GM08714 (cell line): ENCODE results near the gene ADPGK.

ENCODE experiments used
- H3K4me3 ChIP-seq: fragments of 200-500 bp; sonication (Bioruptor generic); 2 replicates; pipeline ENCODE4 v1.5.1; 2014; ENCODE audit warnings: mild to moderate bottlenecking, low read length, inconsistent platforms
- ZNF274 ChIP-seq: IDR thresholded peaks from 2 replicates; pipeline ENCODE4 v1.6.1; 2012; ENCODE audit warnings: mild to moderate bottlenecking, low read depth, low read length

ADPGK gene

GRCh38 chr15:72797834-72798233 lies 14.3 kb upstream of the ADPGK start:
- TF ChIP-seq ZNF274 = no peak

GRCh38 chr15:72797338-72797689 lies 13.8 kb upstream of the ADPGK start:
- H3K4me3 ChIP-seq = peak overlapping the region; percentile 60; the same call in 1 of the 2 replicates
- no peak for TF ChIP-seq ZNF274

More at GRCh38 chr15:72797834-72798233, 14.3 kb upstream of the ADPGK start:
- H3K4me3 ChIP-seq = no peak overlapping the region

DNA sequence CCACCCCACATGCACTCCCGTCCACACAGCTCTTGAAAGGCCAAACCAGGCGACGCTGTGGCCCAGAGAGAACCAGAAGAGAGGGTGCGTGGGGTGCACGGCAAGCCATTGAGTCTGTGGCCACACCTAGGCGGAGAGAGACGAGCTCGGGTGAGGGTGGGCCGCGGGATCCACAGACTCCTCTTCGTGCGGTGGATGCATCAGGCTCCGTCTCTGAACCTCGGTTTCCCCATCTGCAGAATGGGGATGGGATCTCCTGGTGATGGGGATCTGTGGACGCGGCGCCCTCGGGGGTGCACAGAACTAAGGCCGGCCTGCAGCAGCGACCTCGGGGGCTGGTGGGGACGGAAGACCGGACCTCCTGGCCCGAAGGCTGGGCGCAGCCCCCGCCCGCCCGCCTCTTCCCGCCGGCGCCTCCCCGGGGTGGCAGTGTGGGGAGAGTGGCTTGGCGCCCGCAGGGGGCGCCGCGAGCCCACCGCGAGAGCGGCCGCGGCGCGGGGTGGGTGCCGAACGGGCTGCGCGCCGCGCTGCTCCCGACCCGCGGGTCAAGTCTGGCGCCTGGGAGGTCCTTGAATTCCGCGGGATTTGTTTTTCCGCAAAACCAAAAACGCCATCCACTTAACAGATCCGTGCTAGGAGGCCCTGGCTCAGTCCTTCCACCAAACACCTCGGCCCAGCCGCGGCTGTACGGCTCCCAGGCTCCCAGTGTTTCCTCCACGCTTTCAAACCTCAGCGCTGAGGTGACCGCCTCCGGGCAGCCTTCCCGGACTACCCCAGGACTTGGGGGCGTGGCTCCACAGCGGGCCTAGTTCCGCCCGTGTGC lies 13.2 kb upstream of the ADPGK start:
- H3K4me3 ChIP-seq = peak overlapping the region; percentile 60
- no peak for TF ChIP-seq ZNF274

DNA sequence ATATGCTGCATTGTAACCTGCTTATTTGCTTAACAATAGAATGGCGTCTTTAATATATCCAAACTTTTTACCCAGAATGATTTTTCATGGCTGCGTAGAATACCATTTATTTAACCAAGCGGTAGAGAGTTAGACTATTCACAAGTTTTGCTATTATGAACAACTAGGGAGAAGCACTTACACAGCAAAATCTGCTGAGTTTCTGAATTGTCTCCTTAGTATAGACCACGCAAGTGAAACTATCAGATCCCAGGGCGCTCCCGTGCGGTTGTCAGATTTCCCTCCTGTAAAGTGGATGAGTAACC lies 12.6 kb upstream of the ADPGK start:
- no peak overlapping the region; the same call in 1 of the 2 replicates for H3K4me3 ChIP-seq
- no peak for TF ChIP-seq ZNF274

- no peak overlapping the region for H3K4me3 ChIP-seq
- no peak for TF ChIP-seq ZNF274
These were observed 10.5 kb upstream of the ADPGK start for GRCh38 chr15:72793766-72794660.

DNA sequence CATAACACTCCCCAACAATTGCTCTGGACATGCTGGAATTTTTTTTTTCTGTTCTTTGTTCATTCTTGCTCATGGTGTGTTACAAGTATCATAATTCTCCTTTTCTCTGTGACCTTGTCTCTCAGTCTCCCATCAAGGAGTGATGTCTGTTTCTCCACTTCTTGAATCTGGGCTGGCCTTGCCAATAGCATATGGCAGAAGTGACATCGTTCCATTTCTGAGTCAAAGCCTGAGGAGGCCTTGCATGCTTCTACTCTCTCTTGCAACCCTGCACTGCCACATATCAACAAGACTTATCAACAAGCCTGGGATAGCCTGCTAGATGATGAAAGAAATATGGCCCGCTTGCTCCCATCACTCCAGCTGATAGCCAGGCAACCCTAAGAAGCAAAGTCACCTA lies 8.9 kb upstream of the ADPGK start:
- no peak for TF ChIP-seq ZNF274
- H3K4me3 ChIP-seq = no peak overlapping the region

DNA sequence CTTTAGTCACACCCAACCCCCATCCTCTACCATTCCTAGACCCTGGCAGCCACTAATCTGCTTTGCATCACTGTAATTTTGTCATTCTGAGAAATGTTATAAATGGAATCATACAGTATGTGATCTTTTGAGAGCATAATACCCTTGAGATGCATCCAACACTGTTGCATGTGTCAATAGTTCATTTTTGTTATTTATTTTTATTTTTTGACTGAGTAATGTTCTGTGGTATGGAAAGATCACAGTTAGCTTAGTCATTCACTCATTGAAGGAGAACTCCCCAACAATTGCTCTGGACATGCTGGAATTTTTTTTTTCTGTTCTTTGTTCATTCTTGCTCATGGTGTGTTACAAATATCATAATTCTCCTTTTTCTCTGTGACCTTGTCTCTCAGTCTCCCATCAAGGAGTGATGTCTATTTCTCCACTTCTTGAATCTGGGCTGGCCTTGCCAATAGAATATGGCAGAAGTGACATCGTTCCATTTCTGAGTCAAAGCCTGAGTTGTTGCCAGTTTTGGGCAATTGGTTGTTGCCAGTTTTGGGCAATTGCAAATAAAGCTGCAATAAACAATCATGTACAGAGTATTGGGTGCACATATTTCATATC lies 6.8 kb upstream of the ADPGK start:
- no peak for TF ChIP-seq ZNF274
- no peak overlapping the region for H3K4me3 ChIP-seq

GRCh38 chr15:72787526-72787925 lies 4.0 kb upstream of the ADPGK start:
- H3K4me3 ChIP-seq = no peak overlapping the region
- no peak for TF ChIP-seq ZNF274

DNA sequence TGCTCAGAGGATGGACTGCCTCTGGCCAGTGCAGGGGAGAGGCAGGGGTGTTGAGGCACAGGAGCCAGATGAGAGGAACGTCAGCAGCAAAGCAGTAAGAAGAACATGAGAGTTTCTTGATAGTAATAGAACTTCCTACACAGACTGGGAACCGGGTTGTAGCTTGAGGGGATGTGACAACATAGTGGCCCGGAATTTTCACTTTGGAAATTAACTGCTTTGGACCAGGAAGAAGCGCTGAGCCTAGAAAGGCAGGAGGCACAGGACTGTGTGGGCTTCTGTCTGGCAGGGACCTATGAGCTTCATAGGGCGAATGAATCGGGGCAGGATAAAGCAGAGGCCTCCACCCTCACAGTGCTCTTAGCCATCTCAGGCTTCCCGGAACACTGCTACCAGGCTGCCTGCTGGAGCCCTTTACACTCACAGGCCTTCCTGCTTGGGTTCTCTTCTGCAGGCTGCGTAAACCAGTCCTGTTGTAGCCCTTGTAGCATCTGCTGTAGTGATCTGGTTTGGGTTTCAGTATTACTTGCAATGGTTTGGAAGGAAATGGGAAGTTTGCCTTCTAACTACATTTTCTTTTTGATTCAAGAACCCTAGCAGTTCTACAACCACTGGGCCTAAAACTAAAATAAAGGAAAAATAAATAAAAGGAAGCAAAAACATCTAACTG lies 3.3 kb upstream of the ADPGK start:
- no peak for TF ChIP-seq ZNF274
- H3K4me3 ChIP-seq = no peak overlapping the region

DNA sequence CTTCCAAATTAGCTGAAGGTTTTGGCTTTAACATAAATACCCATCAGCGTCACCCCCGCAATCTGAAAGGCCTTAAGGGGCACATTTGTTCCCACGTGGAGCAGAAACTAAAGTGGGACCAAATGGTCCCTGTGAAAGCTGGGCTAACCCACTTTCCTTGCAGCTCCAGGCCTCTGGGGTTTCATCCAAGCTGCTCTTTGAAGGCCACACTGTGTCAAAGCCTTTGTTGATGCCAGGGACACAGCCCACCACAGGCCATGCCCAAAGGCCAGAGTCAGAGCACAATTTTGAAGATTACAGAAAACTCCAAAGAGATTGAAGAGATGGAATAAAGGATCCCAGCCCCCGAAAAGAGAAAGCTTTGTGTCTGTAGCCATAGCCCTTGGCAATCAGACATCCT lies 2.7 kb upstream of the ADPGK start:
- no peak overlapping the region for H3K4me3 ChIP-seq
- TF ChIP-seq ZNF274 = no peak

DNA sequence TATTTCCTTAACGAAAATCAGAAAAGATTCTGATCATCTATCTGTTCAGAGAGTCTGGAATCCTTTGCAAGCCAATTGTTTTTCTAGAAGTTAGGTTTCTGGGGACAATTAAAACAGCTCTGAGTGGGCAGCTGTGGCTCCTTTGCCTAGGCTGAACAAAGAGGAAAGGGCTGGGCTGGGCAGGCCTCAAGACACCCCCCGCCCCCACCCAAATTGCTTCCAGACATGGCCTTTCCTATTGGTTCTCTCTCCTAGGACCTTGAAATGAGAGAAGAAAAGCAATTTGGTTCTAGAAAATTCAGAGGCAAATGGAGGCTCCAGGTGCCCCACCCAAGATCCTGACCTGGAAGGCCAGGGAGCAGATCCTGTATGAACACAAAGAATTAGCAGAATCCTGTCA lies 2.3 kb upstream of the ADPGK start:
- TF ChIP-seq ZNF274 = no peak
- no peak overlapping the region for H3K4me3 ChIP-seq

DNA sequence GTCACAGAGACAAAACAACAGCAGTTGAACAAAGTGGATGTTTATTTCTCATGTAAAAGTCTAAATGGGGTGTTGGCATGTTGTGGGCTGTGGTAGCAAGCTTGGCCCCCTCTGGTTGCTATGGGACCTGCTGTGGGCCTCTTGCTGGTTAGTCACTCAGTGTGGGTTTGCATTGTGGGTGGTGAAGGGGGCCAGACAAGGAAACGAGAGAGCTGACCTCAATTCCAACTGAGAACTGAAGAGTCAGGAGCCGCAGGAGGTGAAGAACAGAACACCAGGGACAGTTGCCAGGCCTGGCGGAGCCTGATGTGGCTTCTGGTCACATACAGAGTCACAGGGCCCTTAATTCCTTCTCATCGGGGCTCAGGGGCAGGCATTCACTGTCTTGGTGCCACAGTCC lies 1.9 kb upstream of the ADPGK start:
- no peak overlapping the region for H3K4me3 ChIP-seq
- TF ChIP-seq ZNF274 = no peak

- TF ChIP-seq ZNF274 = no peak
- H3K4me3 ChIP-seq = peak overlapping the region; percentile 80; the same call in 1 of the 2 replicates
These were observed 908 bp upstream of the ADPGK start for GRCh38 chr15:72784456-72784876.

DNA sequence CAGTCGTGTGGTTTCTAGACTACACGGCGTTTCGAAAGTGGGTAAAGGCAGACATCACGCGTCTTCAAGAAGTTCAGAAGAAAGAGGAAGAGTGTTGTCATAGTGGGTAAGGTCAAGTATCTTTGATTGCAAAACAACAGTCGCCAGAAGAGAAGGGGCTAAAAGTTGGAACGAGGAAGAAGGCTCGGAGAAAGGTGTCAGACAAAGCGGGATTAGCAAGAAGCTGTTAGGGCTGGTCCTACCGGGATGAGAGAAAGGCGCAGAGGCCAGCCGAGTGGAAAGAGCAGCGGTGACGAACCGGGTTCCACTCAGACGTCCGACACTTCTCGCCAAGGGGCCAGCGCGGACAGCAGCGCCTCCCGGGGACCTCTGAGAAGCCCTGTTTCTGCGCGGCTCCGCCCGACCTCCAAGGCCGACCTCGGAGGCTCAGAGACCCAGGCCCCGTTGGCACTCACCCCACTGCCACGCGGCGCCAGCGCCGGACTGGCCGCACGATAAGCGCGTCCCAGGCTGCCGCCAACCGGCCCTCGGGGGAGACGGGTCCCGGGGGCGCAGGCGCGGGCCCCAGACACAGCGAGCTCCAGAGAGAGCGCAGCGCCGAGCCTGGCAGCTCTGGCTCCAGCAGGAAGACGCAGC lies 436 bp downstream of the ADPGK start:
- H3K4me3 ChIP-seq = peak overlapping the region; percentile 80
- no peak for TF ChIP-seq ZNF274
